DMS153 treated with DMSO at 0.1 percent for 48 hours (cell line): ENCODE measurements around the gene SCN5A.

Experiments used
- DNase-seq: peaks from one replicate; lab custom pipeline; 2025; ENCODE audit not compliant: unreplicated experiment; lab: John Stamatoyannopoulos, UW

The SCN5A gene

GRCh38 chr3:38627956-38628355 lies 21.5 kb downstream of the SCN5A start:
- no peak for DNase-seq

- DNase-seq = no peak
These were observed 23.3 kb downstream of the SCN5A start for GRCh38 chr3:38626171-38626570.

GRCh38 chr3:38623539-38623938 lies 25.9 kb downstream of the SCN5A start:
- DNase-seq = no peak

GRCh38 chr3:38622336-38622735 lies 27.2 kb downstream of the SCN5A start:
- no peak for DNase-seq

GRCh38 chr3:38620236-38620635 lies 29.3 kb downstream of the SCN5A start:
- DNase-seq = no peak

- DNase-seq = no peak
These were observed 31.1 kb downstream of the SCN5A start for GRCh38 chr3:38618343-38618742.

GRCh38 chr3:38617586-38617985 lies 31.9 kb downstream of the SCN5A start:
- DNase-seq = no peak

GRCh38 chr3:38617137-38617536 lies 32.4 kb downstream of the SCN5A start:
- DNase-seq = no peak

- no peak for DNase-seq
These were observed 32.8 kb downstream of the SCN5A start for GRCh38 chr3:38616658-38617057.

GRCh38 chr3:38616111-38616510 lies 33.4 kb downstream of the SCN5A start:
- no peak for DNase-seq

GRCh38 chr3:38614651-38615352 lies 34.7 kb downstream of the SCN5A start:
- DNase-seq = no peak

- no peak for DNase-seq
These were observed 35.4 kb downstream of the SCN5A start for GRCh38 chr3:38614091-38614490.

GRCh38 chr3:38613426-38613825 lies 36.1 kb downstream of the SCN5A start:
- no peak for DNase-seq

GRCh38 chr3:38611866-38612265 lies 37.6 kb downstream of the SCN5A start:
- no peak for DNase-seq

GRCh38 chr3:38610934-38611333 lies 38.6 kb downstream of the SCN5A start:
- no peak for DNase-seq

GRCh38 chr3:38610436-38610835 lies 39.1 kb downstream of the SCN5A start:
- no peak for DNase-seq

- DNase-seq = no peak
These were observed 39.9 kb downstream of the SCN5A start for GRCh38 chr3:38609386-38610111.

GRCh38 chr3:38608961-38609360 lies 40.5 kb downstream of the SCN5A start:
- no peak for DNase-seq

GRCh38 chr3:38608086-38608775 lies 41.3 kb downstream of the SCN5A start:
- DNase-seq = no peak

- DNase-seq = no peak
These were observed 42.9 kb downstream of the SCN5A start for GRCh38 chr3:38606561-38606960.

- DNase-seq = no peak
These were observed 43.5 kb downstream of the SCN5A start for GRCh38 chr3:38605981-38606380.

GRCh38 chr3:38604246-38604645 lies 45.2 kb downstream of the SCN5A start:
- DNase-seq = no peak
